ENCODE measurements around the gene AKR1A1.
"Not testable (repeated sequence)": the region's sequence is repeated elsewhere in the genome, so short reads cannot be mapped to it uniquely, and the experiment has no call there.

The AKR1A1 gene

GRCh38 chr1:45569571-45569961, 18.9 kb downstream of the AKR1A1 start:
- DNase-seq (ENCODE audit: low read depth, low spot score) = no peak

- DNase-seq (ENCODE audit: low read depth, low spot score) = peak; percentile 59
Measured at GRCh38 chr1:45569962-45570581, 19.4 kb downstream of the AKR1A1 start.

GRCh38 chr1:45570631-45571030, 20.0 kb downstream of the AKR1A1 start:
- DNase-seq (ENCODE audit: low read depth, low spot score) = no peak

GRCh38 chr1:45573231-45573804, 22.7 kb downstream of the AKR1A1 start:
- DNase-seq (ENCODE audit: low read depth, low spot score) = no peak

GRCh38 chr1:45574105-45574626, 23.5 kb downstream of the AKR1A1 start:
- DNase-seq (ENCODE audit: low read depth, low spot score) = no peak

- peak; percentile 95 for DNase-seq (ENCODE audit: low read depth, low spot score)
Measured at GRCh38 chr1:45583264-45583665, 32.6 kb downstream of the AKR1A1 start.

- DNase-seq (ENCODE audit: low read depth, low spot score) = peak; percentile 57
Measured at GRCh38 chr1:45583666-45584350, 33.2 kb downstream of the AKR1A1 start, which contains the start of gene NASP. Gene NASP (plus strand): TSS chr1:45584041. CDS start chr1:45584147, 106 bp downstream.

- DNase-seq (ENCODE audit: low read depth, low spot score) = peak; percentile 65
Measured at GRCh38 chr1:45584351-45585109, 33.9 kb downstream of the AKR1A1 start.

GRCh38 chr1:45585110-45585426, 34.4 kb downstream of the AKR1A1 start:
- no peak for DNase-seq (ENCODE audit: low read depth, low spot score)

GRCh38 chr1:45585496-45586075, 35.0 kb downstream of the AKR1A1 start:
- DNase-seq (ENCODE audit: low read depth, low spot score) = no peak

- no peak for DNase-seq (ENCODE audit: low read depth, low spot score)
Measured at GRCh38 chr1:45586769-45587168, 36.1 kb downstream of the AKR1A1 start.

GRCh38 chr1:45589861-45590260, 39.2 kb downstream of the AKR1A1 start:
- DNase-seq (ENCODE audit: low read depth, low spot score) = no peak

- no peak for DNase-seq (ENCODE audit: low read depth, low spot score)
Measured at GRCh38 chr1:45594412-45594811, 43.8 kb downstream of the AKR1A1 start.

- DNase-seq (ENCODE audit: low read depth, low spot score) = not testable (repeated sequence)
Measured at GRCh38 chr1:45596765-45597164, 46.1 kb downstream of the AKR1A1 start.

GRCh38 chr1:45604239-45604638, 53.6 kb downstream of the AKR1A1 start:
- DNase-seq (ENCODE audit: low read depth, low spot score) = no peak

GRCh38 chr1:45607404-45608074, 56.9 kb downstream of the AKR1A1 start:
- no peak for DNase-seq (ENCODE audit: low read depth, low spot score)

GRCh38 chr1:45608175-45609156, 57.8 kb downstream of the AKR1A1 start:
- DNase-seq (ENCODE audit: low read depth, low spot score) = no peak

- DNase-seq (ENCODE audit: low read depth, low spot score) = no peak
Measured at GRCh38 chr1:45610589-45611226, 60.1 kb downstream of the AKR1A1 start.

GRCh38 chr1:45612941-45613579, 62.4 kb downstream of the AKR1A1 start:
- DNase-seq (ENCODE audit: low read depth, low spot score) = no peak
